Fibroblast of villous mesenchyme (primary cell): ENCODE measurements around the gene NRARP. TPM values are rescaled to one million over a fixed set of nuclear protein-coding genes. Genes with fewer than 3 reads are reported as not detected.

ENCODE experiments used
- DNase-seq: peaks from one replicate; pipeline ENCODE4 v3.0.0-alpha.2; 2010; ENCODE audit warnings: low read depth
- H3K4me3 ChIP-seq: 2 replicates; pipeline ENCODE4 v1.5.1; 2011; ENCODE audit warnings: low read depth, mild to moderate bottlenecking, low read length
- total RNA-seq: library from RNA; depleted of rRNA; stranded (reverse); fragments of >200 nt; gene quantifications from 2 replicates; pipeline ENCODE4 v1.2.3, GENCODE V29; 2012
- TF ChIP-seq, protein P1 (sequence below): IDR thresholded peaks from 2 replicates; pipeline ENCODE4 v1.5.1; 2012; ENCODE audit warnings: low read depth, mild to moderate bottlenecking, low read length; ENCODE audit not compliant: insufficient read depth

Gene NRARP
- total RNA-seq, 1 donor, result under 0.01 TPM

DNA sequence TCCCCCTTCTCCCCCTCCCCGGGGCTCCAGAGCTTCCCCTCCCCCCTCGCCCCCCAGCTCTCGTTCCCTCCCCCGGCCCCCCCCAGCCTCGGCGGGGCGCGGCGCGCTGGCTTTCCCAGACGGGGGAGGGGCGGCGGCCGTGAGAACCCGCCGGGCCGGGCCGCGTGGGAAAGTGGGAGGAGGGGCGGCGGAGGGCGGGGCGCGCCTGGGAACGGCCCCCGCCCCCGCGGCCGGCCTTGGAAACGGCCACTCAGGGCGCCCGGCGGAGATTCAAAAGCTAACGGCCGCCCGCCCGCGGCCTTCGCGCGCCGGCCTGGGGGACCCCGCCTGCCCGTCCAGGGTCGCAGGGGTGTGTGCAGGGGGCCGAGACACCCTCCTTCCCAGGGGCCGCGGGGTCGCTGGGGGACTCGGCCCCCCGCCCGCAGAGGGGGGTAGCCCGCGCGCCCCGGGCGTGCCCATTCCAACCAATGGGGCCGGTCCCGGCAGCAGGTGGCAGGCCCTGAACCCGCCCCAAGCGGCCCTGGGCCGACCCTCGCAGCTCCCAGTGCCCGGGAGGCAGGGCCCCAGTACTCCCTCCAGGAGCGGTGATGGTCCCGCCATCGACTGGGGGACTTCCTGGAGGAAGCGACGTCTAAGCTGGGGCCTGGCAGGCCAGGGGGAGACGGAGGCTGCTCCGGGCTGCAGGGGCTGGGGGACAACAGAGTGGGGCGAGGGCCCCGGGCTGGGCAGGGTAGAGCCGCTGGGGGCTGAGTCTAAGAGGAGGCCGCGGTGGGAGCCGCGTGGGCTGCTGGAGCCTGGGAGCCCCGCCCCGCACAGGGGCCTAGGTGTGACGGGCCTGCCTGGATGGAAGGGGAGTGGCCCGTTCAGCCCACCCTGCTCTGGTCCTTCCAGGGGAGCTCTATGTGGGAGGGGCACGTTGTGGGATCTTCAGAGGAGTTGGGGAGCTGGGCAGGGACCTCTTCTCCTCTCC is 14.2 kb upstream of the NRARP start:
- TF ChIP-seq, protein P1, sequence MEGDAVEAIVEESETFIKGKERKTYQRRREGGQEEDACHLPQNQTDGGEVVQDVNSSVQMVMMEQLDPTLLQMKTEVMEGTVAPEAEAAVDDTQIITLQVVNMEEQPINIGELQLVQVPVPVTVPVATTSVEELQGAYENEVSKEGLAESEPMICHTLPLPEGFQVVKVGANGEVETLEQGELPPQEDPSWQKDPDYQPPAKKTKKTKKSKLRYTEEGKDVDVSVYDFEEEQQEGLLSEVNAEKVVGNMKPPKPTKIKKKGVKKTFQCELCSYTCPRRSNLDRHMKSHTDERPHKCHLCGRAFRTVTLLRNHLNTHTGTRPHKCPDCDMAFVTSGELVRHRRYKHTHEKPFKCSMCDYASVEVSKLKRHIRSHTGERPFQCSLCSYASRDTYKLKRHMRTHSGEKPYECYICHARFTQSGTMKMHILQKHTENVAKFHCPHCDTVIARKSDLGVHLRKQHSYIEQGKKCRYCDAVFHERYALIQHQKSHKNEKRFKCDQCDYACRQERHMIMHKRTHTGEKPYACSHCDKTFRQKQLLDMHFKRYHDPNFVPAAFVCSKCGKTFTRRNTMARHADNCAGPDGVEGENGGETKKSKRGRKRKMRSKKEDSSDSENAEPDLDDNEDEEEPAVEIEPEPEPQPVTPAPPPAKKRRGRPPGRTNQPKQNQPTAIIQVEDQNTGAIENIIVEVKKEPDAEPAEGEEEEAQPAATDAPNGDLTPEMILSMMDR, result no peak
- DNase-seq, result peak; percentile 46
- H3K4me3 ChIP-seq, result no peak overlapping the region

DNA sequence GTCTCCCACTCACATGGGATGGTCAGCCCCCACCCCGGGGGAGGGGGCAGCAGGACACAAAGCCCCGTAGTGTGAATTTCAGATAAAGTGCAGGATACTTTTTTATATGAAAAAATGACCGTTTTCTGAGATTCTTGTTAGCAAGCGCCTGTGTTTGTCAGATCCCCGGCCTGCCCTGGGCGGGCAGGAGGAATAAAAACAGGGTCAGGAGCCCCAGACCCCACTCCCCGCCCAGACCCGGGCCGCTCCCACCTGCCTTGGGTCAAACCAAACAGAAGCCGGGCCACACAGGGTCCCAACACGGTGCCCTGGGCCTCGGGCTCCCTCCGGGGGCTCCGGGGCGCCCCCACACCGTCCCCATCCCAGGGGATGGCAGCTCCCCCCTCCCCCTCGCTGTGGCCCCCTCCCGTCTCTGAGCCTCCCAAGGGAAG is 13.5 kb upstream of the NRARP start:
- H3K4me3 ChIP-seq, result no peak overlapping the region
- TF ChIP-seq, protein P1, result no peak
- no peak for DNase-seq

DNA sequence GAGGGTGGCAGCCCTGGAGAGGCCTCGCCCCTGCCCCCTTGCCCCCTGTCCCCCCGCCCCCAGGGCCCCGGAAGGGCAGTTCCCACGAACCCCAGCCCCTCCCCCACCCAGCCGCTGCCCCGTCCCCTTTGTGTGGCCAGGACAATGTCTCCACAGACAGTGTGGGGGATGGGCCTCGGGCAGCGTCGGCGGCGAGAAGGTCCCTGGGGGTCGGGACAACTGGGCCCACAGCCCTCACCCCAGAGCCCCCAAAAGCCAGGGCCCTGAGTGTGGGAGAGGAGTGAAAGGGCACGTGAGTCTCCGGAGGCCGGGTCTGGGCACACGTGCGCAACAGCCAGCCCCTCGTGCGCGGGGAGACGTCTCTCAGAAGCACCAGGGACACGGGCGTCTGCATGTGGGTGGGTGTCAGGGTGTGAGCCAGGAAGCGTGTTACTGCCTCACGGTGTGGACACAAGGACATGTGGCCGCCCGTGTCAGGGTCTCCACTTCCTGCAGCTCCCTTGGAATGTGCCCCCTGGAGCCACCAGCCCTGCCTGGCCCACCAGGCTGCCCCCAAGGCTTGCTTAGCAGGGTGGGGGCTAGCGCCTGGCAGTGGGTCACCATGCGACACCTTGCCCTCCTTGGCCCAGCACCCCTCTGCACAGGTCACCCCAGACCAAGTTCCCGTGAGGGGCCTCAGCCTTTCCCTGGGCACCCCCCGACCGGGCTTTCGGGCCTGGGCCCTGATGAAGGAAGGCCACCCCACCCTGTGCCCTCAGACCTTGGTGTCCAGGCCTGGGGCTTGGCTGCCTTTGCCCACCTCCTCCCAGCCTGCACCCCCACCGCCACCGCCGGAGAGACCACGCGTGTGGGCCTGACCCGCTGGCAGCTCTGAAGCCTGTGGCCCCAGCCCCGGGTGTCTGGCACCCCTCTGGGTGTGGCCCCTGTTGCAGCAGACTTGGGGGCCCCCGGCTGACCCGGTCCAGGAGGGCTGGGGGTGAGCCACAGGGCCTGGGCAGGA is 12.8 kb upstream of the NRARP start:
- no peak overlapping the region for H3K4me3 ChIP-seq
- TF ChIP-seq, protein P1, result no peak
- no peak for DNase-seq

DNA sequence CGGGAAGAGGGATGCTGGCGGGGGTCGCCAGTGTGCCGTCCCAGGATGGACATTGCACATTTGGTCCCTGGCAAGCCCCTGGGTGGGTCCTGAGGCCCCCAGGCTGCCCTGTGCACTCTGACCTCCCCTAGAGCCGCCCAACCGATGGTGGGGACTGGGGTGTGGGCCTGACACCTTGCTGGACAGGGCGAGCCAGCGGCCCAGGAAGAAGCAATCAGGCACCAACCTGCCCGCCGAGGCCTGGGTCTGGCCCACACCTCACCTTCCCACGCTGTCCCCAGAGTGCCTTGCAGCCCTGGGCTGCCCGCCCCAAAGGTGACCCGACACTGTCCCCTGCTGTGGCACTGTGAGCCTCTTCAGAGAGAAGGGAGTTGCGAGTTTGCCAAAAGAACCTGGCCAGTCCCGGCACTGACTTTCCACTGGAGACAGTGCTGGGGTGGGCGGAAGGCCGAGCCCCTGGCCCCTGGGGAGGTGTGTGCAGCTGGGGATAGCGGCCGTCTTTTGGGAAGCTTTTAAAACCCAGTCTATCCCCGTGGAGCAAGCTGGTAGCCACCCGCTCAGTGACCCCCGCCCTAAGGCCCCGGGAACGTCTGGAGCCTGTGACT is 12.0 kb upstream of the NRARP start:
- TF ChIP-seq, protein P1, result no peak
- DNase-seq, result no peak
- no peak overlapping the region for H3K4me3 ChIP-seq

DNA sequence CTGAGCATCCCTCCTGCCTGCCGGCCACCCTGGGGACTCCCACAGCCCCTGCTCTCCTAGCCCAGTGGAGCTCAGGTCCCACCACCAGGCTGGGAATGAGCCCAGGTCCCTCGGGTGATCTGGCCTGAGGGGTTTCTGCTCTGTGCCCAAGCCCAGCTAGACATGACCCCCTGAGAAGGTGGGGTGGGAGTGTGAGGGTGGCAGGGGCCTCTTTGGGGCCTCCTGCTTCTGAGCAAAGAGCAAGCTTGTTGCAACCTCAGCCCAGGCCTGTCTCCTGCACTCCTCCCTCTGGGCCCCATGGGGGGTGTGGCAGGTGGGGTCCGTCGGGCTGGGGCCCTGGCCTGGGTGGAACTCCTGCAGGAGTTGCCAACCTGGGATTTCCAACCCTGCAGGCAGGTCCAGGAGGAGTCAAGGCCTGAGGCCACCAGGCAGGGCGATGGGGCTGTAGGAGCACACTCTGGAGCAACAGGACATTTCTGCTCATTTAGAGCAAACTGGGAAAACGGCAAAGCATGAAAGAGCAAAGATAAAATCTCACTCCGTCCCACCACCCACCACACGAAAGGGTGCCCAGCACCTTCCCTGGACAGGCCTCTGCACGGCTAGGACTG is 11.4 kb upstream of the NRARP start:
- DNase-seq, result no peak
- H3K4me3 ChIP-seq, result no peak overlapping the region
- TF ChIP-seq, protein P1, result no peak

DNA sequence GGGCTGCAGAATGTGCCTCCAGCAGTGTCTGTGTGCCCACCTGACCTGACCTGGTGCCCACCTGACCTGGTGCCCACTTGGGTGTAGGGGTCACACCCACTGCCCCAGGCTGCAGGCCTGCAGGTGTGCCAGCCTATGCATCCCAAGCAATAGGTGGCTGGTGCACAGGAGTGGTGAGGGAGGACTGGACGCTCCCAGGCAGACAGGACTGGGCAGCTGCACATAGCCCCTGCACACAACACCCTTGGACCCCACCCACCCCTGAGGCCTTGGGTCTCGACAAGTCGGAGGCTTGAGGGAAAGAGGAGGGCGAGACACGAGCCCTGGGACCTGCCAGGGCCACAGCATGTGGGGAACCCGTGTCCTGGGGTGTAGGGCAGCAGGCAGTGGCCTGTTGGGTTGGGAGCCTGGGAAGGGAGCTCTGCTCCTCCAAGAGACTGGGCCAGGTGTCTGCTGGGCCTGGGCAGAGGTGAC is 10.8 kb upstream of the NRARP start:
- TF ChIP-seq, protein P1, result no peak
- no peak overlapping the region for H3K4me3 ChIP-seq
- DNase-seq, result no peak
